ENCODE measurements around the gene TANGO6.
"Not testable (repeated sequence)": the region's sequence is repeated elsewhere in the genome, so short reads cannot be mapped to it uniquely, and the experiment has no call there.

TANGO6 gene

DNA sequence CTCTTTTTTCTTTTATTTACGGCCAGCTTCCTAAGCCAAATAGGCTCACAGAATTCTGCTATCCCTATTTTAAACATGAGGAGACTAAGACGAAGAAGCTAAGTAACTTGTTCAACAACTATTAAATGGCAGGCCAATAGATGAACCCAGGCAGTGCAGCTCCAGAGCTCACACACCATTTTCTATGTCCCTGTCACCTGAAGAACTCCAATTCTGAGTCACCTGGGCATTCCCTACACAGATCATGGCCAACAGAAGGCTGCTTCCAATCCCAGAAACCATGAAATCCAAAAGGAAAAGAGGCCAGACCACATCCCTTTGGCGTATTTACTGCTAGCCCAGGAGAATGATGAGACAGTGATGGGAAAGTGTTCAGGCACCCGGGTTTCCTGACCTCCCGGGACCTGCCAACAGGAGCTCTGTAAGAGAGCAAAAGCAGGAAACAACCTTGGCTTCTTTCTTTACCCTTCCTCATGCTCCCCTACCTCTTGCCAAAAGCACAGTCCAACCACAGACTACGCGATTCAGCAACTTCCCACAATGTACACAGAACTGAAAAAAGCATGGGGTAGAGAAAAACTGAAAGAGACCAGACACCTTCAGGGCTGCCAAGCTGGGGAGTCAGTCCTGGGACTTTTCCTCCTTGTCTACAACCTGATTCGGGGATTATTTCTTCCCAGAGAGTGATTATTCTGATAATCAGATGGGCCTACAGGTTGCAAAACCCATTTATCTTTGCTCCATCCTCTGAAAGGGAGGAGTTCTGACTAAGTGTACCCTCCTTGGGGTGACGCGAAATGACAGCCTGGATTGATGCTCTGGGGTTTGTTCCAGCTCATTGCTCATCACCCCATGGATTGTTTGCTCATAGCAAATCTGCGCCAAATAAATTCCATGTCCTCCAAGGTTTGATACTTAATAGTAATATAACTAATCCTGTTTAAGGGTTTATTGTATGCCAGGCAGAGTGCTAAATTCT, 214.4 kb downstream of the TANGO6 start:
- peak; percentile 30 for DNase-seq (ENCODE audit: extremely low spot score)
- TF ChIP-seq, protein P1, sequence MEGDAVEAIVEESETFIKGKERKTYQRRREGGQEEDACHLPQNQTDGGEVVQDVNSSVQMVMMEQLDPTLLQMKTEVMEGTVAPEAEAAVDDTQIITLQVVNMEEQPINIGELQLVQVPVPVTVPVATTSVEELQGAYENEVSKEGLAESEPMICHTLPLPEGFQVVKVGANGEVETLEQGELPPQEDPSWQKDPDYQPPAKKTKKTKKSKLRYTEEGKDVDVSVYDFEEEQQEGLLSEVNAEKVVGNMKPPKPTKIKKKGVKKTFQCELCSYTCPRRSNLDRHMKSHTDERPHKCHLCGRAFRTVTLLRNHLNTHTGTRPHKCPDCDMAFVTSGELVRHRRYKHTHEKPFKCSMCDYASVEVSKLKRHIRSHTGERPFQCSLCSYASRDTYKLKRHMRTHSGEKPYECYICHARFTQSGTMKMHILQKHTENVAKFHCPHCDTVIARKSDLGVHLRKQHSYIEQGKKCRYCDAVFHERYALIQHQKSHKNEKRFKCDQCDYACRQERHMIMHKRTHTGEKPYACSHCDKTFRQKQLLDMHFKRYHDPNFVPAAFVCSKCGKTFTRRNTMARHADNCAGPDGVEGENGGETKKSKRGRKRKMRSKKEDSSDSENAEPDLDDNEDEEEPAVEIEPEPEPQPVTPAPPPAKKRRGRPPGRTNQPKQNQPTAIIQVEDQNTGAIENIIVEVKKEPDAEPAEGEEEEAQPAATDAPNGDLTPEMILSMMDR (IDR thresholded peaks at IDR 0.05; ENCODE audit: control extremely low read depth, extremely low read depth, low read depth, missing control alignments): no peak
- POLR2A ChIA-PET: no interaction called here
- CTCF ChIA-PET: interaction anchor here (0.9 to 1.7 kb wide), 4 partner anchors 22 to 467 kb away, joined by 3 to 4 read pairs (median 3); no protein-coding TSS in a partner anchor

DNA sequence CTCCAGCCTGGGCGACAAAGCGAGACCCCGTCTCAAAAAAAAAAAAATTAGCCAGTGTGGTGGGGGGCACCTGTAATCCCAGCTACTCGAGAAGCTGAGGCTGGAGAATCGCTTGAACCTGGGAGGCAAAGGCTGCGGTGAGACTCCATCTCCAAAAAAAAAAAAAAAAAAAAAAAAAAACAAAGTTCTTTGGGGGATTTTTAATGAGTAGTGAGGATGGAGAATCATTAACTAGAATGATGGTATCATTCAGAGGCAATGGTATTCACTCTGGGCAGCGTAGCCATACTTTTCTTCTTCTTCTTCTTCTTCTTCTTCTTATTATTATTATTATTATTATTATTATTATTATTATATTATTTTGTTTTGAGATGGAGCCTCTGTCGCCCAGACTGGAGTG, 220.2 kb downstream of the TANGO6 start:
- CTCF ChIA-PET; DNase-seq (ENCODE audit: extremely low spot score); POLR2A ChIA-PET: not testable (repeated sequence)

DNA sequence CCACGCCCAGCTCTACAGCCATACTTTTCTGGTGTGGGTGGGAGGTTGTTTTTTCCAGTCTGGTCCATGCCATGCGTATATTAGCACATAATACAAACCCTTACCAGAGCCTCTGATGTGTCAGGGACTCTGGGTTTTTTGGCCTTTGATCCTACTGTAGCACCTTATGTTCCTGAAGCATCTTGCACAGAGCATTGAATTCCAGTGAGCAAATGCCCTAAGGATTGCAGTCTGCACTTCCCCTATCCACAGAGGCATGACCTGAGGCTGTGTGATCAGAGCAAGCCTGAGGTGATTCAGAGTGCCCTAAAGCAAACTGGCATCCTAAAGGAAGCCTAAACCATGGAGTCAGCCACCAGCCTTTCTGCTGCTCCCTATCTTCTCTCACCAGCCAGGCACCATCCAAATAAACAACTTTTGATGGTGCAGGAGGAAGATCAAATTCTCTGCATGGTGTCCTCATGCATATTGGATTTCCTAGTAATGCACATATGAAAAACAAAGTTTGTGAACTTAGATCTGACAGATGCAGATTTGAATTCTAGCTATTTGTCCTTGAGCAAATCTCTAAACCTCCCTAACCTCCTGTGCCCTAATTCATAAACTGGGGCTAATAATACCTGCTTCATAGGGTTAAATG, 220.9 kb downstream of the TANGO6 start:
- CTCF ChIA-PET: interaction anchor here (1.2 kb wide), 1 partner anchor 15 kb away, joined by 3 read pairs; no protein-coding TSS in a partner anchor

DNA sequence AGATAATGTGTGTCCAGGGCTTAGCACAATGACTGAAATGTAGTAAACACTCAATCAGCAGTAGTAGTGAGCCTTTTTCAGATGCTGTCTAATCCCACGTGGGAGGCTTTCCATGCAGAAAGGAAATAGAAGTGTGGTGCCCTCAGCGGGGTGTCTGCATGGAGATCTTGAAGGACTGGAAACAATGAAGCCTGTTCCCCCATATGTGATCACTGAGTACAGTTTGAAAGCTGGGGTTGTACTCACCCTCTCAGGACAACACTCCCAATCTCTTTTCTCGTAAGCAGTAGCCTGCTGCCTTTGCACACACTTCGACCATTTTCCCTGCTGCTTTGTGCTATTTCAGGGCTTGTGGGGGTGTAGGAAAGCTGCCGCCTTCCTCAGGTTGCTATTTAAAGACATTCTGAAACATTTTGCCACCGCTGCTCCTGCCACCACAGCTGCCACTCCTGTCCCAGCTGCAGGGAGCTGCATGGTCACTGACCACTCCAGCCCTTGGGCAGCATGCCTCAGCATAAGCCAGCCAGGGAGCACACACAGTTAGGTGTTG, 221.5 kb downstream of the TANGO6 start:
- ChIA-PET CTCF (interaction anchor here (1.2 to 1.4 kb wide), 3 partner anchors 15 to 31 kb away, joined by 3 to 4 read pairs (median 3); no protein-coding TSS in a partner anchor), POLR2A (no interaction called here)
- TF ChIP-seq, protein P1 (IDR thresholded peaks at IDR 0.05; ENCODE audit: control extremely low read depth, extremely low read depth, low read depth, missing control alignments): no peak
- no peak for DNase-seq (ENCODE audit: extremely low spot score)

More for the DNA sequence above, 220.9 kb downstream of the TANGO6 start:
- POLR2A ChIA-PET: no interaction called here
- TF ChIP-seq, protein P1 (IDR thresholded peaks at IDR 0.05; ENCODE audit: control extremely low read depth, extremely low read depth, low read depth, missing control alignments): no peak
- no peak for DNase-seq (ENCODE audit: extremely low spot score)

DNA sequence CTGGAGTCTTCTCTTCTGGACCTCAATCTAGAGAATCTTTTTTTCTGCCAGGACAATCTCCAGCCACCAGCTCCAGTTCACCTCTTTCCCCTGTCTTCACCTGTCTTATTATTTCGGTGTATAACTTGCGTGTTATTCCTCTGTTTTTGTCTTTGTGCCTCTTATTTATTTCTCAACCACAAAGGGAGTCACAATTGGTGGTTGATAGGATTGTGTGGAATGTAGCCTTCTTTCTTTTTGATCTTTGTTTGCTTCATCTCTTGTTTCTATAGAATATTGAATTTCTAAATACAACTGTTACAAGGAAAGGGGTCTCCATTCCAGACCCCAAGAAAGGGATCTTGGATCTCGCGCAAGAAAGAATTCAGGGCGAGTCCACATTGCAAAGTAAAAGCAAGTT, 226.2 kb downstream of the TANGO6 start:
- TF ChIP-seq, protein P1 (IDR thresholded peaks at IDR 0.05; ENCODE audit: control extremely low read depth, extremely low read depth, low read depth, missing control alignments): no peak
- ChIA-PET POLR2A (no interaction called here), CTCF (interaction anchor here (4.2 kb wide), 1 partner anchor 43 kb away, joined by 15 read pairs; no protein-coding TSS in a partner anchor)
- no peak for DNase-seq (ENCODE audit: extremely low spot score)

DNA sequence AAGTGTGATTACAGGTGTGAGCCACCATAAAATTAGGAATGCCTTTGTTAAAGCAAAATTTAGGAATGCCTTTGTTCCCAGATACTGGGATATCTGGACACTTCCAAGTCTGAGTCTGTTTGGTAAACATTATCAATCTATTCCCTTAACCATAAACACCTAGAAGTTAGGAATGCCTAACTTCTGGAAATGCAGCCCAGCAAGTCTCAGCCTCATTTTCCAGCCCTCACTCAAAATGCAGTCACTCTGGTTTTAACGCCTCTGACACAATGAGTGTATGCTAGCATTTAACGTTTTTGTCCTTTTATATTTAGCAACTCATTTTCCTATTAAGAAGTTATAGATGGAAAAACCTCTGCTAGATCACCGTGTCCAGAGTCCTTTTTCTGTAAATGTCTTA, 227.7 kb downstream of the TANGO6 start:
- CTCF ChIA-PET: interaction anchor here (4.2 kb wide), 1 partner anchor 41 kb away, joined by 15 read pairs; no protein-coding TSS in a partner anchor
- TF ChIP-seq, protein P1 (IDR thresholded peaks at IDR 0.05; ENCODE audit: control extremely low read depth, extremely low read depth, low read depth, missing control alignments): no peak
- no peak for DNase-seq (ENCODE audit: extremely low spot score)
- POLR2A ChIA-PET: no interaction called here
